ENCODE measurements around the gene CFAP69.
A peak's percentile ranks its signal among the peaks of the same experiment; 100 is the strongest.

Gene CFAP69

GRCh38 chr7:90232430-90232829, 12.5 kb upstream of the CFAP69 start:
- Histone ChIP-seq H3K9me3 (ENCODE audit: control insufficient read depth, low read length) (no peaks in the 10 kb centered on the region), H3K4me3 (ENCODE audit: low read length) (no peak overlapping the region), H3K36me3 (ENCODE audit: control insufficient read depth, insufficient read depth, low read length, severe bottlenecking) (peaks cover 48% of the 10 kb centered on the region), H3K27me3 (replicated peaks; ENCODE audit: control insufficient read depth, insufficient read depth, low read length) (no peaks in the 10 kb centered on the region), H3K9ac (ENCODE audit: low read length) (no peak overlapping the region), H3K4me1 (ENCODE audit: control insufficient read depth, insufficient read depth, low read length) (peaks cover 4% of the 10 kb centered on the region)
- no peak for DNase-seq (ENCODE audit: low read depth)

GRCh38 chr7:90233569-90233968, 11.4 kb upstream of the CFAP69 start:
- Histone ChIP-seq H3K9me3 (ENCODE audit: control insufficient read depth, low read length) (no peaks in the 10 kb centered on the region), H3K4me3 (ENCODE audit: low read length) (no peak overlapping the region), H3K36me3 (ENCODE audit: control insufficient read depth, insufficient read depth, low read length, severe bottlenecking) (peaks cover 44% of the 10 kb centered on the region), H3K9ac (ENCODE audit: low read length) (no peak overlapping the region), H3K27me3 (replicated peaks; ENCODE audit: control insufficient read depth, insufficient read depth, low read length) (no peaks in the 10 kb centered on the region), H3K4me1 (ENCODE audit: control insufficient read depth, insufficient read depth, low read length) (peaks cover 4% of the 10 kb centered on the region)
- DNase-seq (ENCODE audit: low read depth), result no peak

DNA sequence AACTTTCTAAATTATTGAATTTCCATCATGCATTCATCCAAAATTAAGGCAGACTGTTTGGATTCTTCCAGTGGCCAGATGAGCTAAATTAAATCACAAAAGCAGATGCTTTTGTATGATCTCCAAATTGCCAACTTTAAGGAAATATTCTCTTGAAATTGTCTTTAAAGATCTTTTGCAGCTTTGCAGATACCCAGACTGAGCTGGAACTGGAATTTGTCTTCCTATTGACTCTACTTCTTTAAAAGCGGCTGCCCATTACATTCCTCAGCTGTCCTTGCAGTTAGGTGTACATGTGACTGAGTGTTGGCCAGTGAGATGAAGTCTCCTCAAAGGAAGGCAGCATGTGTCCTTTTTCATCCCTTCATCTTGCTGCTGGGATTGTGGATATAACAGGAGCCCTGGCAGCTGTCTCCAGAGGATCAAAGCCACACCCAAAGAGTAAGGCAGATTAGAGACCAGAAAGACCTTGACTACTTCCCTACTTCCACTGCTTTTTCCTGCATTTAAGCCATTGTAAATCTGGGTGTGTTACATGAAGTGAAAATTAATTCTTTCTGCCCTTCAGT, 8.2 kb upstream of the CFAP69 start:
- Histone ChIP-seq H3K36me3 (ENCODE audit: control insufficient read depth, insufficient read depth, low read length, severe bottlenecking) (peaks cover 30% of the 10 kb centered on the region), H3K27me3 (replicated peaks; ENCODE audit: control insufficient read depth, insufficient read depth, low read length) (no peaks in the 10 kb centered on the region), H3K9me3 (ENCODE audit: control insufficient read depth, low read length) (no peaks in the 10 kb centered on the region), H3K4me3 (ENCODE audit: low read length) (no peak overlapping the region), H3K4me1 (ENCODE audit: control insufficient read depth, insufficient read depth, low read length) (no peaks in the 10 kb centered on the region), H3K9ac (ENCODE audit: low read length) (no peak overlapping the region)
- DNase-seq (ENCODE audit: low read depth), result no peak

GRCh38 chr7:90238022-90238421, 7.0 kb upstream of the CFAP69 start:
- no peaks in the 10 kb centered on the region for H3K9me3 ChIP-seq (ENCODE audit: control insufficient read depth, low read length)
- H3K4me3 ChIP-seq (ENCODE audit: low read length), result no peak overlapping the region
- H3K4me1 ChIP-seq (ENCODE audit: control insufficient read depth, insufficient read depth, low read length), result no peaks in the 10 kb centered on the region
- H3K9ac ChIP-seq (ENCODE audit: low read length), result no peak overlapping the region
- no peak for DNase-seq (ENCODE audit: low read depth)
- peaks cover 24% of the 10 kb centered on the region for H3K36me3 ChIP-seq (ENCODE audit: control insufficient read depth, insufficient read depth, low read length, severe bottlenecking)
- no peaks in the 10 kb centered on the region for H3K27me3 ChIP-seq (replicated peaks; ENCODE audit: control insufficient read depth, insufficient read depth, low read length)

- Histone ChIP-seq H3K4me3 (ENCODE audit: low read length) (no peak overlapping the region), H3K9ac (ENCODE audit: low read length) (no peak overlapping the region), H3K27me3 (replicated peaks; ENCODE audit: control insufficient read depth, insufficient read depth, low read length) (no peaks in the 10 kb centered on the region), H3K4me1 (ENCODE audit: control insufficient read depth, insufficient read depth, low read length) (no peaks in the 10 kb centered on the region), H3K36me3 (ENCODE audit: control insufficient read depth, insufficient read depth, low read length, severe bottlenecking) (peaks cover 18% of the 10 kb centered on the region), H3K9me3 (ENCODE audit: control insufficient read depth, low read length) (no peaks in the 10 kb centered on the region)
- DNase-seq (ENCODE audit: low read depth), result no peak
Observed at GRCh38 chr7:90238583-90238982, 6.4 kb upstream of the CFAP69 start.

- H3K36me3 ChIP-seq (ENCODE audit: control insufficient read depth, insufficient read depth, low read length, severe bottlenecking), result peaks cover 18% of the 10 kb centered on the region
- no peaks in the 10 kb centered on the region for H3K27me3 ChIP-seq (replicated peaks; ENCODE audit: control insufficient read depth, insufficient read depth, low read length)
- no peak for DNase-seq (ENCODE audit: low read depth)
- no peaks in the 10 kb centered on the region for H3K9me3 ChIP-seq (ENCODE audit: control insufficient read depth, low read length)
- H3K9ac ChIP-seq (ENCODE audit: low read length), result no peak overlapping the region
- H3K4me1 ChIP-seq (ENCODE audit: control insufficient read depth, insufficient read depth, low read length), result no peaks in the 10 kb centered on the region
- H3K4me3 ChIP-seq (ENCODE audit: low read length), result no peak overlapping the region
Observed at GRCh38 chr7:90239050-90239449, 5.9 kb upstream of the CFAP69 start.

DNA sequence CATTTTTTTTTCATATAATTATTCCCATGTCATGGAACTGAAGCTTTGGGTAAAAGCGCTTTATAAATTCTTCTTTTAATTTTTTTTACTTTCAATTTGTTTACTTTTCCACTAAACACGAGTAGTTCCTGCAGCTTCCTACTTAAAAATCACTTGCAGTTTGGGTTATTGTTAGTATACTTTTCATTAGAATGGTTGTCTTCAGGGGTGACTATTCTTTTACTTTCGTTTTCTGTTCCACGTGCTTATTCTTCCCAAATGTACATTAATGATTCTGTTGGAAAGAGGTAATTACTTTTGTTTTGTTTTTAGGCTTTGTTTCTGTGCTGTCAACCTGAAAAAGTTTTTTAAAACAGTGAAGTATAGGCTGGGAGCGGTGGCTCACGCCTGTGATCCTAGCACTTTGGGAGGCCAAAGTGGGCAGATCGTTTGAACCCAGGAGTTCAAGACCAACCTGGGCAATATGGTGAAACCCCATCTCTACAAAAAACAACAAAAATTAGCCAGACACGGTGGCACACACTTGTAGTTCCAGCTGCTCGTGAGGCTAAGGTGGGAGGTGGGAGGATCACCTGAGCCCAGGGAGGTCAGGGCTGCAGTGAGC, 5.2 kb upstream of the CFAP69 start:
- DNase-seq (ENCODE audit: low read depth), result no peak
- peaks cover 5% of the 10 kb centered on the region for H3K4me1 ChIP-seq (ENCODE audit: control insufficient read depth, insufficient read depth, low read length)
- no peaks in the 10 kb centered on the region for H3K9me3 ChIP-seq (ENCODE audit: control insufficient read depth, low read length)
- peaks cover 18% of the 10 kb centered on the region for H3K36me3 ChIP-seq (ENCODE audit: control insufficient read depth, insufficient read depth, low read length, severe bottlenecking)
- H3K9ac ChIP-seq (ENCODE audit: low read length), result no peak overlapping the region
- peak overlapping the region; percentile 9 for H3K4me3 ChIP-seq (ENCODE audit: low read length)
- H3K27me3 ChIP-seq (replicated peaks; ENCODE audit: control insufficient read depth, insufficient read depth, low read length), result no peaks in the 10 kb centered on the region

DNA sequence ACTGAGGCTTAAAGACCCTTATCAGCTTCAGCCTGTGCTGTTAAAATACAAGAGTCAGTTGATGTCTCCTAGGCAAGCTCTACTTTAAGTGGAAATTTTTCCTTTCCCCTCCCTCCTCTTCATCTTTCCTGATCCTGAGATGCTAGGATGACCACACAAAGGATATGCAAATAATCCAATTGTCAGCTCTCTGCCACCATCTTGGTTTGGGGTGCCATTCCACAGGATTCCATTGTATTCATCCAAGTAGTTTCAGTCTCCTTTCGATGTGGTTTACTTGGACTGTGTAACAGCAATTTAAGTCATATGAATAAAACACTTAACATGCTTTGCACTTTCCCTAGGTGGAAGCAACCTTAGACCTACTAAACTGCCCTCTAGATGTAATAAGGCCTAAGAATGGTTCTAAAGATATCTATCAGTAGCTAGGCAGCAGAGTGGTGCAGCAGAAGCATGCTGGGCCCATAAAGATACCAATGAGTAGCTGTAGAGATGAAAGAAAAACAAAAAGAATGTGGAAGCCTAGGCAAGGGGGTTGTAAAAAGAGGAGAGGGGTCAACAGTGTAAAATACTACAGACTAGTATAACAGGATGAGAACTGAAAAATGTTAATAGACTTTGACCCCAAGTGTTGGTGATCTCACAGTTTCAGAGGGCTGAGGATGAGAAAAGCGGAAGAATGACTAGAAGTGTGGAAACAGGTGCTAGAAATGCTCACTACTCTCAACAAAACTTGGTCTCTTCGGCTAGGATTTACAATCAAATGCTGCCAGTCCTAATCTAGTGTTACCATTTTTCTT, 2.4 kb upstream of the CFAP69 start:
- Histone ChIP-seq H3K4me1 (ENCODE audit: control insufficient read depth, insufficient read depth, low read length) (peaks cover 22% of the 10 kb centered on the region), H3K36me3 (ENCODE audit: control insufficient read depth, insufficient read depth, low read length, severe bottlenecking) (peaks cover 5% of the 10 kb centered on the region), H3K4me3 (ENCODE audit: low read length) (no peak overlapping the region), H3K9ac (ENCODE audit: low read length) (no peak overlapping the region), H3K9me3 (ENCODE audit: control insufficient read depth, low read length) (no peaks in the 10 kb centered on the region), H3K27me3 (replicated peaks; ENCODE audit: control insufficient read depth, insufficient read depth, low read length) (no peaks in the 10 kb centered on the region)
- no peak for DNase-seq (ENCODE audit: low read depth)

- Histone ChIP-seq H3K4me1 (ENCODE audit: control insufficient read depth, insufficient read depth, low read length) (peaks cover 24% of the 10 kb centered on the region), H3K36me3 (ENCODE audit: control insufficient read depth, insufficient read depth, low read length, severe bottlenecking) (no peaks in the 10 kb centered on the region), H3K9ac (ENCODE audit: low read length) (no peak overlapping the region), H3K4me3 (ENCODE audit: low read length) (no peak overlapping the region), H3K9me3 (ENCODE audit: control insufficient read depth, low read length) (no peaks in the 10 kb centered on the region), H3K27me3 (replicated peaks; ENCODE audit: control insufficient read depth, insufficient read depth, low read length) (no peaks in the 10 kb centered on the region)
- DNase-seq (ENCODE audit: low read depth), result no peak
Observed at GRCh38 chr7:90243556-90243955, 1.4 kb upstream of the CFAP69 start.

- Histone ChIP-seq H3K36me3 (ENCODE audit: control insufficient read depth, insufficient read depth, low read length, severe bottlenecking) (no peaks in the 10 kb centered on the region), H3K9me3 (ENCODE audit: control insufficient read depth, low read length) (no peaks in the 10 kb centered on the region), H3K4me3 (ENCODE audit: low read length) (peak overlapping the region; percentile 92), H3K9ac (ENCODE audit: low read length) (peak overlapping the region; percentile 91), H3K27me3 (replicated peaks; ENCODE audit: control insufficient read depth, insufficient read depth, low read length) (no peaks in the 10 kb centered on the region), H3K4me1 (ENCODE audit: control insufficient read depth, insufficient read depth, low read length) (peaks cover 31% of the 10 kb centered on the region)
- DNase-seq (ENCODE audit: low read depth), result no peak
Observed at GRCh38 chr7:90244565-90244908, 437 bp upstream of the CFAP69 start.

- Histone ChIP-seq H3K27me3 (replicated peaks; ENCODE audit: control insufficient read depth, insufficient read depth, low read length) (no peaks in the 10 kb centered on the region), H3K9ac (ENCODE audit: low read length) (peak overlapping the region; percentile 91), H3K4me1 (ENCODE audit: control insufficient read depth, insufficient read depth, low read length) (peaks cover 46% of the 10 kb centered on the region), H3K9me3 (ENCODE audit: control insufficient read depth, low read length) (no peaks in the 10 kb centered on the region), H3K4me3 (ENCODE audit: low read length) (peak overlapping the region; percentile 92), H3K36me3 (ENCODE audit: control insufficient read depth, insufficient read depth, low read length, severe bottlenecking) (no peaks in the 10 kb centered on the region)
- DNase-seq (ENCODE audit: low read depth), result peak; percentile 20
Observed at GRCh38 chr7:90246171-90246570, 1.2 kb downstream of the CFAP69 start.
